PC-3 (cell line): ENCODE data around the gene TENM4. TPM values are rescaled to one million over a fixed set of nuclear protein-coding genes. Genes with fewer than 3 reads are reported as not detected.

Experiments used
- ATAC-seq: fragments of 200-7000 bp; cut with Tn5 transposase; 2 replicates; pipeline ENCODE4 v1.9.1; 2020; ENCODE audit warnings: mild to moderate bottlenecking, moderate library complexity
- BruUV-seq: library from RNA; stranded (reverse); fragments of 400-500 nt; replicated peaks from 2 replicates; lab custom pipeline; 2021; lab: Mats Ljungman, UMichigan
- CTCF ChIA-PET: fragments of 300-600 bp; sonication (Branson Sonifier 250); formaldehyde crosslinking; loops from one replicate; lab custom pipeline; 2022; ENCODE audit warnings: antibody characterized with exemption; lab: Charles Lee
- POLR2A ChIA-PET: fragments of 300-600 bp; sonication (Branson Sonifier 250); formaldehyde crosslinking; loops from one replicate; lab custom pipeline; 2022; ENCODE audit warnings: antibody characterized with exemption; ENCODE audit not compliant: unreplicated experiment; lab: Charles Lee
- DNase-seq: peaks from one replicate; pipeline ENCODE4 v3.0.0-alpha.2; 2015
- H2AFZ ChIP-seq: fragments of 300-600 bp; sonication (generic); 2 replicates; pipeline ENCODE4 v1.6.0; 2016; ENCODE audit warnings: antibody characterized with exemption, low read length
- H3F3A ChIP-seq: fragments of 300-600 bp; sonication (generic); one replicate; pipeline ENCODE4 v1.6.0; 2017; ENCODE audit warnings: antibody characterized with exemption, low read length, control low read depth, mild to moderate bottlenecking; ENCODE audit not compliant: unreplicated experiment
- H3K27ac ChIP-seq: fragments of 300-600 bp; sonication (generic); 2 replicates; pipeline ENCODE4 v1.5.1; 2016; ENCODE audit warnings: mild to moderate bottlenecking, low read length
- H3K27me3 ChIP-seq: fragments of 300-600 bp; sonication (generic); 2 replicates; pipeline ENCODE4 v1.6.1; 2016; ENCODE audit warnings: low read length, mixed read lengths
- H3K36me3 ChIP-seq: fragments of 300-600 bp; sonication (generic); 2 replicates; pipeline ENCODE4 v1.6.1; 2016; ENCODE audit warnings: low read depth, mixed run types, low read length, mixed read lengths
- H3K4me1 ChIP-seq: fragments of 300-600 bp; sonication (generic); 2 replicates; pipeline ENCODE4 v1.5.1; 2016; ENCODE audit warnings: low read length; ENCODE audit not compliant: insufficient read depth
- H3K4me2 ChIP-seq: fragments of 300-600 bp; sonication (generic); 2 replicates; pipeline ENCODE4 v1.6.0; 2016; ENCODE audit warnings: low read length
- H3K4me3 ChIP-seq: fragments of 300-600 bp; sonication (generic); 2 replicates; pipeline ENCODE4 v1.5.1; 2016; ENCODE audit warnings: mild to moderate bottlenecking, low read length, mixed read lengths
- H3K79me2 ChIP-seq: fragments of 300-600 bp; sonication (generic); 2 replicates; pipeline ENCODE4 v1.6.1; 2017; ENCODE audit warnings: low read length, mixed read lengths
- H3K9ac ChIP-seq: fragments of 300-600 bp; sonication (generic); 2 replicates; pipeline ENCODE4 v1.6.0; 2016; ENCODE audit warnings: mild to moderate bottlenecking, low read length
- H3K9me2 ChIP-seq: fragments of 300-600 bp; sonication (generic); replicated peaks from 2 replicates; pipeline ENCODE4 v1.6.1; 2016; ENCODE audit warnings: mixed run types, low read length, mixed read lengths
- H3K9me3 ChIP-seq: fragments of 300-600 bp; sonication (generic); 2 replicates; pipeline ENCODE4 v1.6.1; 2016; ENCODE audit warnings: low read length, mixed read lengths
- H4K20me1 ChIP-seq: fragments of 300-600 bp; sonication (generic); 2 replicates; pipeline ENCODE4 v1.6.1; 2016; ENCODE audit warnings: low read length, mixed read lengths
- EZH2 ChIP-seq: fragments of 300-600 bp; sonication (generic); IDR thresholded peaks from one replicate; pipeline ENCODE4 v1.6.1; 2017; ENCODE audit warnings: antibody characterized with exemption, mild to moderate bottlenecking, low read length; ENCODE audit not compliant: unreplicated experiment
- EZH2phosphoT487 ChIP-seq: fragments of 300-600 bp; sonication (generic); IDR thresholded peaks from 2 replicates; pipeline ENCODE4 v1.6.1; 2018; ENCODE audit warnings: mild to moderate bottlenecking, antibody characterized with exemption, low read length, borderline replicate concordance
- intact Hi-C: fragments of 100-400 bp; cut with micrococcal nuclease; formaldehyde crosslinking; loops from 2 replicates; pipeline ENCODE4 v1.9.0; 2023
- total RNA-seq: library from RNA; depleted of rRNA; stranded (reverse); fragments of >200 nt; gene quantifications from 2 replicates; pipeline ENCODE4 v1.2.3, GENCODE V29; 2014
- TF ChIP-seq, protein P1 (sequence below): fragments of 300-600 bp; sonication (generic); conservative IDR thresholded peaks from 2 replicates; pipeline ENCODE4 v1.5.1; 2017; ENCODE audit warnings: antibody characterized with exemption, low read depth, mild to moderate bottlenecking, low read length

The TENM4 gene
- total RNA-seq, 1 experiment from 2014 or later, result 19.7 TPM

DNA sequence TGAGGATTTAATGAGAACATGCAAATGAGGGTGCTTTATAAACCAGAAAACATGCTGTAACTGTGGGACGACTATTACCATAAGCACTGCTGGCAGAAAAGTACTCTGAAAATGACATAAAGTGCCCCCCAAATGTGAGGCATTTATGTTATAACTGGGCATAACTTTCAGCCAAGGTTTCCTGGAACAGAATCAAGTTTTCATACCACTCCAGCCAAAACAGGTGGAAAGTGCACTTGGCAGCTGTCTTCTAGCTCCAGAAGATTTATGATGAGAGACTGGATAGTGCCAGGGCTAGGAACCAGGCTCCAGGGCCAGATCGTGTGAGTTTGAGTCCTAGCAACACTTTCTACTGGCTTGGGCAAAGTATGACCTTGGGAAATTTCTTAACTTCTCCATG lies 339.2 kb downstream of the TENM4 start:
- no peaks in the 10 kb centered on the region for H3K4me1 ChIP-seq
- ChIA-PET POLR2A (no interaction called here), CTCF (no interaction called here)
- DNase-seq (no peak), ATAC-seq (no peak)
- H3K4me3 ChIP-seq, result no peak overlapping the region
- intact Hi-C loops, result loop anchor here (10.0 kb wide), 1 partner anchor 137 kb away; no protein-coding TSS in a partner anchor
- no peak overlapping the region for H3K9ac ChIP-seq
- H2AFZ ChIP-seq, result no peak overlapping the region
- no peaks in the 10 kb centered on the region for H3K36me3 ChIP-seq
- TF ChIP-seq, protein P1, sequence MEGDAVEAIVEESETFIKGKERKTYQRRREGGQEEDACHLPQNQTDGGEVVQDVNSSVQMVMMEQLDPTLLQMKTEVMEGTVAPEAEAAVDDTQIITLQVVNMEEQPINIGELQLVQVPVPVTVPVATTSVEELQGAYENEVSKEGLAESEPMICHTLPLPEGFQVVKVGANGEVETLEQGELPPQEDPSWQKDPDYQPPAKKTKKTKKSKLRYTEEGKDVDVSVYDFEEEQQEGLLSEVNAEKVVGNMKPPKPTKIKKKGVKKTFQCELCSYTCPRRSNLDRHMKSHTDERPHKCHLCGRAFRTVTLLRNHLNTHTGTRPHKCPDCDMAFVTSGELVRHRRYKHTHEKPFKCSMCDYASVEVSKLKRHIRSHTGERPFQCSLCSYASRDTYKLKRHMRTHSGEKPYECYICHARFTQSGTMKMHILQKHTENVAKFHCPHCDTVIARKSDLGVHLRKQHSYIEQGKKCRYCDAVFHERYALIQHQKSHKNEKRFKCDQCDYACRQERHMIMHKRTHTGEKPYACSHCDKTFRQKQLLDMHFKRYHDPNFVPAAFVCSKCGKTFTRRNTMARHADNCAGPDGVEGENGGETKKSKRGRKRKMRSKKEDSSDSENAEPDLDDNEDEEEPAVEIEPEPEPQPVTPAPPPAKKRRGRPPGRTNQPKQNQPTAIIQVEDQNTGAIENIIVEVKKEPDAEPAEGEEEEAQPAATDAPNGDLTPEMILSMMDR, result no peak
- no peak for TF ChIP-seq EZH2
- TF ChIP-seq EZH2phosphoT487, result no peak
- no peaks in the 10 kb centered on the region for H3K79me2 ChIP-seq
- H3F3A ChIP-seq, result no peaks in the 10 kb centered on the region
- H3K27me3 ChIP-seq, result no peaks in the 10 kb centered on the region
- BruUV-seq, result no TSS peak
- H3K27ac ChIP-seq, result no peak overlapping the region
- H3K4me2 ChIP-seq, result no peak overlapping the region
- H4K20me1 ChIP-seq, result no peaks in the 10 kb centered on the region
- no peaks in the 10 kb centered on the region for H3K9me2 ChIP-seq
- no peaks in the 10 kb centered on the region for H3K9me3 ChIP-seq

DNA sequence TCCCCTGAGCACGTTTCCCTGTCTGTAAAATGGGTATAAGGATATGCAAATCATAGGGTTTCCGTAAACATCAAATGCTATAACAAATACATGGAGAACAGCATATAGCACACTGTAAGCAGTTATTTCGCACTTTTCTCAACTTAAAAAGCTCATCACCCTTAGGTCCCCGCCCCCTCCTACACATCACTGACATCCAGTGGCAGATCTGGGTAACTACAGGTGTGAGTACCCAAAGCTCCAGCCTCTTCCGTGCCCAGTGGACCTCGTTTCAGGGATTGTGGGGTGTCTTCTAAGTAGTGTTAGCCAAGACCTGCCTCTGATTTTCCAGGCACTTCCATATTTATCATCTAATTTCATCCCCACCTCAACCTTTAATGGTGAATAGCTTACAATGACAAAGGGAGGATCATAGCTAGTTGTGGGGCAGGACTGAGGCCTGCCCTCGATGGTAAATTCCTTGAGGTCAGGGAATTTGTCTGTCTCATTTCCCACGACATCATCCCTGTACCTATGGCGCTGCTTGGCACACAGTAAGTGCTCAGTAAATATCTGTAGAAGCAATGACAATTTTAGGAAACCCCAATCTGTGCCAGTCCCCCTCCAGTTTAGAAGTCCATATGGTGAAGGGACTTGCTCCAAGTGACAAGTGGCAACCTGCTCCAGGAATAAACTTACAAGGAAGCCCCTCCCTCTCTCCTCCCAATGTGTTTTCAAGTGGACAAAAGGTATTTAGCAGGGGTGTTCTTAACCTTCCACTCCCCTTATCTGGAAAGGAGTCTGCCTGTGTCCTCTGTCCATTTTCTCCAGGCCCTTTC lies 340.5 kb downstream of the TENM4 start:
- ChIA-PET POLR2A (interaction anchor here (0.5 kb wide), 1 partner anchor 195 kb away, joined by 3 read pairs; no protein-coding TSS in a partner anchor), CTCF (interaction anchor here (0.6 to 1.7 kb wide), 12 partner anchors 9 to 526 kb away, joined by 3 to 29 read pairs (median 4); partner anchors contain the start of gene NARS2)
- no TSS peak for BruUV-seq
- Histone ChIP-seq H3K9me3 (no peaks in the 10 kb centered on the region), H3K4me2 (no peak overlapping the region), H3K4me3 (no peak overlapping the region), H3K79me2 (no peaks in the 10 kb centered on the region), H2AFZ (peak overlapping the region; percentile 33; the same call in 1 of the 2 replicates), H3K27ac (no peak overlapping the region), H3F3A (no peaks in the 10 kb centered on the region), H4K20me1 (no peaks in the 10 kb centered on the region), H3K9me2 (no peaks in the 10 kb centered on the region), H3K9ac (no peak overlapping the region), H3K4me1 (no peaks in the 10 kb centered on the region), H3K27me3 (no peaks in the 10 kb centered on the region), H3K36me3 (no peaks in the 10 kb centered on the region)
- ATAC-seq (peak; percentile 92), DNase-seq (peak; percentile 80)
- intact Hi-C loops, result loop anchor here (1.0 to 10.0 kb wide), 2 partner anchors 136 to 455 kb away; no protein-coding TSS in a partner anchor
- TF ChIP-seq, protein P1, result peak; percentile 93
- no peak for TF ChIP-seq EZH2

DNA sequence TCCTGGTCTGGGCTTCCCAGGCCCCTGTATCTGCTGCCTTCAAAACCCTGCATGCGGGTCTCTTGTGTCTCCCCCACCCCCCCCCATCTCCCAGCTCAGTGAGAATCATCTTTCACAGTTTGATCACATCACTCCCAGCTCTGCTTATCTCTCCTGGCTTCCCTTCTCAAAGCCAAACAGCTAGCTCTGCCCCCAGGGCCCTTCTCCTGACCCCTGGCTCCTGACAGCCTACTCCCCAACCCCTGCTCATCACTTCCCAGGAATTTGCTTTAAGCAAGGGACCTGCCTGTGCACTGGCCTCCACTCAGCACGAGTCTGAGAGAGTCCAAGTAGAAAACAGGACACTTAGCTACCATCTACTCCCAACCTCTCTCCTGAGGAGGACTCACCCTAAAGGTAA lies 342.7 kb downstream of the TENM4 start:
- intact Hi-C loops, result no loop called here
- H3K4me3 ChIP-seq, result no peak overlapping the region
- H3K9ac ChIP-seq, result no peak overlapping the region
- H3K36me3 ChIP-seq, result no peaks in the 10 kb centered on the region
- DNase-seq (no peak), ATAC-seq (no peak)
- H3F3A ChIP-seq, result no peaks in the 10 kb centered on the region
- no peaks in the 10 kb centered on the region for H3K79me2 ChIP-seq
- H2AFZ ChIP-seq, result no peak overlapping the region
- H3K27ac ChIP-seq, result no peak overlapping the region
- H3K9me3 ChIP-seq, result no peaks in the 10 kb centered on the region
- H4K20me1 ChIP-seq, result no peaks in the 10 kb centered on the region
- H3K9me2 ChIP-seq, result no peaks in the 10 kb centered on the region
- BruUV-seq, result no TSS peak
- ChIA-PET CTCF (no interaction called here), POLR2A (no interaction called here)
- H3K4me1 ChIP-seq, result no peaks in the 10 kb centered on the region
- TF ChIP-seq EZH2phosphoT487 (no peak), EZH2 (no peak)
- TF ChIP-seq, protein P1, result no peak
- no peaks in the 10 kb centered on the region for H3K27me3 ChIP-seq
- no peak overlapping the region for H3K4me2 ChIP-seq
